OCI-LY7 (cell line): ENCODE data around the gene SHMT2. TPM values are rescaled to one million over a fixed set of nuclear protein-coding genes. Genes with fewer than 3 reads are reported as not detected.

Source experiments
- BruUV-seq: library from RNA; stranded (reverse); fragments of 400-500 nt; replicated peaks from 2 replicates; lab custom pipeline; 2021; lab: Mats Ljungman, UMichigan
- CTCF ChIA-PET: fragments of 300-600 bp; sonication (Branson Sonifier 250); formaldehyde crosslinking; loops from one replicate; lab custom pipeline; 2022; ENCODE audit warnings: antibody characterized with exemption; ENCODE audit not compliant: unreplicated experiment; lab: Charles Lee
- POLR2A ChIA-PET: fragments of 300-600 bp; sonication (Branson Sonifier 250); formaldehyde crosslinking; loops from one replicate; lab custom pipeline; 2022; ENCODE audit warnings: antibody characterized with exemption; lab: Charles Lee
- DNase-seq: peaks from one replicate; pipeline ENCODE4 v3.0.0-alpha.2; 2015; ENCODE audit warnings: low spot score
- H2AFZ ChIP-seq: fragments of 200-600 bp; sonication (generic), shearing (Covaris generic); 2 replicates; pipeline ENCODE4 v1.6.1; 2014; ENCODE audit warnings: mild to moderate bottlenecking, antibody characterized with exemption, low read length, moderate library complexity
- H3K27ac ChIP-seq: fragments of 200-600 bp; sonication (generic); 2 replicates; pipeline ENCODE4 v1.5.1; 2014; ENCODE audit warnings: mixed run types, low read depth, mild to moderate bottlenecking, moderate library complexity, low read length, inconsistent platforms; ENCODE audit not compliant: poor library complexity, severe bottlenecking
- H3K36me3 ChIP-seq: fragments of 200-600 bp; sonication (generic); 2 replicates; pipeline ENCODE4 v1.6.1; 2014; ENCODE audit warnings: mild to moderate bottlenecking, antibody characterized with exemption, low read length, moderate library complexity, mixed read lengths; ENCODE audit not compliant: insufficient read depth
- H3K4me1 ChIP-seq: fragments of 200-600 bp; sonication (generic); 2 replicates; pipeline ENCODE4 v1.5.1; 2014; ENCODE audit warnings: mild to moderate bottlenecking, low read length; ENCODE audit not compliant: insufficient read depth, poor library complexity, severe bottlenecking
- H3K4me2 ChIP-seq: fragments of 200-600 bp; sonication (generic); 2 replicates; pipeline ENCODE4 v1.6.1; 2014; ENCODE audit warnings: mild to moderate bottlenecking, low read length
- H3K4me3 ChIP-seq: fragments of 200-600 bp; sonication (generic); 2 replicates; pipeline ENCODE4 v1.5.1; 2014; ENCODE audit warnings: mild to moderate bottlenecking, low read depth, low read length; ENCODE audit not compliant: poor library complexity, severe bottlenecking
- H3K79me2 ChIP-seq: fragments of 200-600 bp; sonication (generic); 2 replicates; pipeline ENCODE4 v1.6.1; 2016; ENCODE audit warnings: low read depth, mild to moderate bottlenecking, low read length, moderate library complexity, mixed read lengths; ENCODE audit not compliant: insufficient read depth
- H3K9me2 ChIP-seq: fragments of 200-600 bp; sonication (generic); 2 replicates; pipeline ENCODE4 v1.6.1; 2016; ENCODE audit warnings: mild to moderate bottlenecking, low read length, mixed read lengths; ENCODE audit not compliant: insufficient read depth
- H3K9me3 ChIP-seq: fragments of 200-600 bp; sonication (generic); 2 replicates; pipeline ENCODE4 v1.6.1; 2014; ENCODE audit warnings: mild to moderate bottlenecking, mixed run types, low read length, mixed read lengths
- H4K20me1 ChIP-seq: fragments of 200-600 bp; sonication (generic); 2 replicates; pipeline ENCODE4 v1.6.1; 2014; ENCODE audit warnings: mild to moderate bottlenecking, antibody characterized with exemption, low read length, moderate library complexity, mixed read lengths; ENCODE audit not compliant: insufficient read depth
- CTCF ChIP-seq: fragments of 200-600 bp; sonication (generic); conservative IDR thresholded peaks from 2 replicates; pipeline ENCODE4 v1.5.1; 2014; ENCODE audit warnings: mild to moderate bottlenecking, antibody characterized with exemption, low read length, moderate library complexity, mixed read lengths
- EZH2phosphoT487 ChIP-seq: fragments of 200-600 bp; sonication (generic); IDR thresholded peaks from 2 replicates; pipeline ENCODE4 v1.6.1; 2018; ENCODE audit warnings: low read depth, borderline replicate concordance, mild to moderate bottlenecking, mixed run types, antibody characterized with exemption, low read length, moderate library complexity, mixed read lengths
- intact Hi-C: fragments of 100-400 bp; cut with micrococcal nuclease; formaldehyde crosslinking; loops from one replicate; pipeline ENCODE4 v1.10.0; 2022; ENCODE audit not compliant: unreplicated experiment
- total RNA-seq, 2 experiments: library from RNA; depleted of rRNA in 1 of 2; stranded (reverse); fragments of >200 nt in 1 of 2; shearing (Covaris generic) in 1 of 2; gene quantifications; 2 replicates each; pipeline ENCODE4 v1.2.3, GENCODE V29; 2014 to 2022

SHMT2 gene
- total RNA-seq, 2 experiments from 2014 or later, result 394 to 415 TPM

GRCh38 chr12:57266681-57267080, 37.2 kb downstream of the SHMT2 start:
- no peak overlapping the region for H3K4me2 ChIP-seq
- BruUV-seq, result no TSS peak
- POLR2A ChIA-PET, result no interaction called here

GRCh38 chr12:57268264-57268663, 38.8 kb downstream of the SHMT2 start:
- POLR2A ChIA-PET, result no interaction called here
- H4K20me1 ChIP-seq, result no peaks in the 10 kb centered on the region
- no peak overlapping the region for H3K27ac ChIP-seq
- no peaks in the 10 kb centered on the region for H3K9me3 ChIP-seq
- CTCF ChIA-PET, result no interaction called here
- H3K4me2 ChIP-seq, result no peak overlapping the region
- peaks cover 52% of the 10 kb centered on the region for H3K36me3 ChIP-seq
- no peak for TF ChIP-seq CTCF
- H3K4me3 ChIP-seq, result no peak overlapping the region
- no peaks in the 10 kb centered on the region for H3K9me2 ChIP-seq
- intact Hi-C loops, result no loop called here
- BruUV-seq, result no TSS peak
- no peaks in the 10 kb centered on the region for H3K79me2 ChIP-seq
- H2AFZ ChIP-seq, result no peak overlapping the region
- H3K4me1 ChIP-seq, result peaks cover 5% of the 10 kb centered on the region
- no peak for DNase-seq

More at GRCh38 chr12:57266681-57267080, 37.2 kb downstream of the SHMT2 start:
- no peak for DNase-seq
- TF ChIP-seq CTCF, result no peak
- TF ChIP-seq EZH2phosphoT487, result no peak
- Histone ChIP-seq H3K9me3 (no peaks in the 10 kb centered on the region), H3K79me2 (no peaks in the 10 kb centered on the region), H3K4me1 (peaks cover 5% of the 10 kb centered on the region), H3K9me2 (no peaks in the 10 kb centered on the region), H2AFZ (no peak overlapping the region), H3K27ac (no peak overlapping the region), H3K4me3 (no peak overlapping the region), H3K36me3 (peaks cover 51% of the 10 kb centered on the region), H4K20me1 (no peaks in the 10 kb centered on the region)
- CTCF ChIA-PET, result no interaction called here
- intact Hi-C loops, result no loop called here

GRCh38 chr12:57270966-57271470, 41.5 kb downstream of the SHMT2 start:
- Histone ChIP-seq H3K4me3 (no peak overlapping the region), H3K4me1 (no peaks in the 10 kb centered on the region), H3K4me2 (no peak overlapping the region), H3K9me2 (no peaks in the 10 kb centered on the region), H2AFZ (no peak overlapping the region), H3K9me3 (no peaks in the 10 kb centered on the region), H4K20me1 (no peaks in the 10 kb centered on the region), H3K79me2 (no peaks in the 10 kb centered on the region), H3K36me3 (peaks cover 51% of the 10 kb centered on the region), H3K27ac (no peak overlapping the region)
- no TSS peak for BruUV-seq
- no peak for TF ChIP-seq EZH2phosphoT487
- TF ChIP-seq CTCF, result no peak
- CTCF ChIA-PET, result no interaction called here
- no peak for DNase-seq
- POLR2A ChIA-PET, result interaction anchor here (0.6 to 0.7 kb wide), 3 partner anchors 21 to 190 kb away, joined by 3 read pairs; no protein-coding TSS in a partner anchor
- intact Hi-C loops, result no loop called here
